K562 (cell line): ENCODE measurements around the gene KLK1. TPM values are rescaled to one million over a fixed set of nuclear protein-coding genes. Genes with fewer than 3 reads are reported as not detected.
A peak's percentile ranks its signal among the peaks of the same experiment; 100 is the strongest.

Experiments used
- ARID3A ChIP-seq: IDR thresholded peaks from 2 replicates; pipeline ENCODE4 v1.6.1; 2012; ENCODE audit warnings: low read depth, low read length, improper control_type of control experiment, borderline replicate concordance
- ASH1L ChIP-seq: fragments of 450-650 bp; IDR thresholded peaks from 2 replicates; pipeline ENCODE4 v1.6.1; 2018; ENCODE audit warnings: borderline replicate concordance, mild to moderate bottlenecking, low read depth; ENCODE audit not compliant: partially characterized antibody
- FOS ChIP-seq: IDR thresholded peaks from 3 replicates; pipeline ENCODE4 v1.6.1; 2011; ENCODE audit not compliant: insufficient read length; ENCODE audit errors: extremely low read depth
- GATAD2A ChIP-seq: fragments of 450-650 bp; IDR thresholded peaks from 2 replicates; pipeline ENCODE4 v1.6.1; 2017
- HLTF ChIP-seq: fragments of 450-650 bp; IDR thresholded peaks from 2 replicates; pipeline ENCODE4 v1.6.1; 2016
- HMBOX1 ChIP-seq: sonication (generic); IDR thresholded peaks from 2 replicates; pipeline ENCODE4 v1.6.1; 2016
- HMG20A ChIP-seq: fragments of 450-650 bp; formaldehyde crosslinking; conservative IDR thresholded peaks from 2 replicates; pipeline ENCODE4 v1.4.0; 2020; ENCODE audit warnings: mild to moderate bottlenecking, mixed read lengths
- MXI1 ChIP-seq: IDR thresholded peaks from 2 replicates; pipeline ENCODE4 v1.6.1; 2011; ENCODE audit warnings: low read depth, mild to moderate bottlenecking, improper control_type of control experiment, low read length
- NKRF ChIP-seq: fragments of 450-650 bp; IDR thresholded peaks from 2 replicates; pipeline ENCODE4 v1.6.1; 2016; ENCODE audit warnings: borderline replicate concordance
- NR0B1 ChIP-seq: fragments of 450-650 bp; IDR thresholded peaks from one replicate; pipeline ENCODE4 v1.6.1; 2018; ENCODE audit warnings: mild to moderate bottlenecking, moderate library complexity; ENCODE audit not compliant: partially characterized antibody
- PCBP1 ChIP-seq: fragments of 200-400 bp; formaldehyde crosslinking; IDR thresholded peaks from 2 replicates; pipeline ENCODE4 v1.6.1; 2018; ENCODE audit warnings: mild to moderate bottlenecking, low read depth, low read length; ENCODE audit not compliant: poor library complexity, severe bottlenecking
- PHB ChIP-seq: fragments of 250-450 bp; sonication (Bioruptor Pico); IDR thresholded peaks from 2 replicates; pipeline ENCODE4 v1.5.0; 2021
- PKNOX1 ChIP-seq: fragments of 450-650 bp; IDR thresholded peaks from 2 replicates; pipeline ENCODE4 v1.6.1; 2016
- POLR2AphosphoS2 ChIP-seq: IDR thresholded peaks from 2 replicates; pipeline ENCODE4 v1.6.1; 2012; ENCODE audit warnings: low read length, improper control_type of control experiment
- RAD51 ChIP-seq: fragments of 450-650 bp; IDR thresholded peaks from 2 replicates; pipeline ENCODE4 v1.7.1; 2016; ENCODE audit warnings: low read depth, mild to moderate bottlenecking, borderline replicate concordance
- SNIP1 ChIP-seq: fragments of 450-650 bp; IDR thresholded peaks from 2 replicates; pipeline ENCODE4 v1.7.1; 2017; ENCODE audit warnings: low read depth, mild to moderate bottlenecking
- TCF3 ChIP-seq: sonication (generic); formaldehyde crosslinking; IDR thresholded peaks from 2 replicates; pipeline ENCODE4 v1.4.0; 2020; ENCODE audit warnings: mild to moderate bottlenecking, missing genetic modification reagents
- TEAD4 ChIP-seq, 2 experiments: sonication (generic) in 1 of 2; formaldehyde crosslinking in 1 of 2; IDR thresholded peaks; 2 replicates each; pipeline versions ENCODE4 v1.6.1 to v1.8.0; 2012 to 2022; ENCODE audit warnings: borderline replicate concordance in 1 of 2, inconsistent platforms in 1 of 2, low read length in 1 of 2, mild to moderate bottlenecking in 1 of 2, missing genetic modification reagents in 1 of 2
- USF2 ChIP-seq: sonication (generic); formaldehyde crosslinking; IDR thresholded peaks from 2 replicates; pipeline ENCODE4 v1.5.0; 2020; ENCODE audit warnings: missing genetic modification reagents
- ZC3H8 ChIP-seq: fragments of 450-650 bp; IDR thresholded peaks from 2 replicates; pipeline ENCODE4 v1.6.1; 2017
- ZNF316 ChIP-seq: fragments of 450-650 bp; IDR thresholded peaks from 2 replicates; pipeline ENCODE4 v1.6.1; 2016
- ZNF551 ChIP-seq: fragments of 250-450 bp; sonication (Bioruptor Pico); IDR thresholded peaks from 2 replicates; pipeline ENCODE4 v1.5.0; 2021; ENCODE audit warnings: mild to moderate bottlenecking, moderate library complexity
- ZNF586 ChIP-seq: fragments of 450-650 bp; formaldehyde crosslinking; conservative IDR thresholded peaks from 2 replicates; pipeline ENCODE4 v1.4.0; 2020; ENCODE audit warnings: mild to moderate bottlenecking, moderate library complexity
- ZSCAN29 ChIP-seq: fragments of 450-650 bp; IDR thresholded peaks from 2 replicates; pipeline ENCODE4 v1.6.1; 2017
- polyA plus RNA-seq, 8 experiments: library from polyadenylated mRNA; depleted of rRNA in 4 of 8; stranded (reverse) in 5 of 8; unstranded in 3 of 8; fragments of >200 nt; fragmentation: Nextera tagmentation in 2 of 8; fragmentation: Illumina TruSeq in 1 of 8; extraction: Ambion mirVana in 2 of 8; extraction: Trizol in 1 of 8; gene quantifications; 2 replicates each; pipeline versions ENCODE4 v1.2.1 to v1.2.3, GENCODE V29; 2011 to 2014; ENCODE audit warnings: inconsistent platforms in 1 of 8, missing spikeins in 1 of 8
- total RNA-seq, 7 experiments: library from RNA; depleted of rRNA in 6 of 7; stranded (reverse); fragments of >200 nt in 6 of 7; fragmentation: Illumina TruSeq in 2 of 7; extraction: Trizol in 2 of 7; gene quantifications; 2 replicates each; pipeline versions ENCODE4 v1.2.1 to v1.2.3, GENCODE V29; 2011 to 2021; ENCODE audit warnings: low replicate concordance in 1 of 7

KLK1 gene
- total and polyA plus RNA-seq, 9 of the 15 experiments (the other 6 are each of a cell fraction or from before 2014, with no cell fraction given): 0.87 to 15.4 (median 9.1) TPM

- no peak for TF ChIP-seq NR0B1
- TF ChIP-seq PCBP1: no peak
- no peak for TF ChIP-seq GATAD2A
- no peak for TF ChIP-seq HMG20A (CRISPR knock-in tag)
- TF ChIP-seq PKNOX1: no peak
- no peak for TF ChIP-seq SNIP1
- TF ChIP-seq ZNF551: no peak
- TF ChIP-seq PHB: no peak
- peak; percentile 84 for TF ChIP-seq FOS
- TF ChIP-seq POLR2AphosphoS2: no peak
- TF ChIP-seq HLTF: no peak
- TF ChIP-seq HMBOX1: no peak
- TF ChIP-seq USF2 (CRISPR knock-in tag): peak; percentile 94
- no peak for TF ChIP-seq ARID3A
- peak; percentile 91 for TF ChIP-seq RAD51
- 0 out of 2 replicates have a peak, but pooled peaks have one; percentile 17 for TF ChIP-seq TEAD4 (IDR thresholded peaks at IDR 0.05; ENCODE audit: low read length)
- TF ChIP-seq TEAD4 (CRISPR knock-in tag; IDR thresholded peaks at IDR 0.05; ENCODE audit: borderline replicate concordance): no peak
- no peak for TF ChIP-seq ZNF316
- no peak for TF ChIP-seq ZSCAN29
- TF ChIP-seq MXI1: no peak
- no peak for TF ChIP-seq ZNF586 (CRISPR knock-in tag)
- no peak for TF ChIP-seq TCF3 (CRISPR knock-in tag)
- no peak for TF ChIP-seq ZC3H8
- peak; percentile 33 for TF ChIP-seq ASH1L
- no peak for TF ChIP-seq NKRF
Measured at GRCh38 chr19:50772476-50772875, 51.1 kb downstream of the KLK1 start (continued).
